NCI-H1436 (cell line): ENCODE data around the gene FOXN3.
"Not testable (repeated sequence)": the region's sequence is repeated elsewhere in the genome, so short reads cannot be mapped to it uniquely, and the experiment has no call there.

Experiments
- DNase-seq: peaks from one replicate; lab custom pipeline; 2025; lab: John Stamatoyannopoulos, UW

FOXN3 gene

DNA sequence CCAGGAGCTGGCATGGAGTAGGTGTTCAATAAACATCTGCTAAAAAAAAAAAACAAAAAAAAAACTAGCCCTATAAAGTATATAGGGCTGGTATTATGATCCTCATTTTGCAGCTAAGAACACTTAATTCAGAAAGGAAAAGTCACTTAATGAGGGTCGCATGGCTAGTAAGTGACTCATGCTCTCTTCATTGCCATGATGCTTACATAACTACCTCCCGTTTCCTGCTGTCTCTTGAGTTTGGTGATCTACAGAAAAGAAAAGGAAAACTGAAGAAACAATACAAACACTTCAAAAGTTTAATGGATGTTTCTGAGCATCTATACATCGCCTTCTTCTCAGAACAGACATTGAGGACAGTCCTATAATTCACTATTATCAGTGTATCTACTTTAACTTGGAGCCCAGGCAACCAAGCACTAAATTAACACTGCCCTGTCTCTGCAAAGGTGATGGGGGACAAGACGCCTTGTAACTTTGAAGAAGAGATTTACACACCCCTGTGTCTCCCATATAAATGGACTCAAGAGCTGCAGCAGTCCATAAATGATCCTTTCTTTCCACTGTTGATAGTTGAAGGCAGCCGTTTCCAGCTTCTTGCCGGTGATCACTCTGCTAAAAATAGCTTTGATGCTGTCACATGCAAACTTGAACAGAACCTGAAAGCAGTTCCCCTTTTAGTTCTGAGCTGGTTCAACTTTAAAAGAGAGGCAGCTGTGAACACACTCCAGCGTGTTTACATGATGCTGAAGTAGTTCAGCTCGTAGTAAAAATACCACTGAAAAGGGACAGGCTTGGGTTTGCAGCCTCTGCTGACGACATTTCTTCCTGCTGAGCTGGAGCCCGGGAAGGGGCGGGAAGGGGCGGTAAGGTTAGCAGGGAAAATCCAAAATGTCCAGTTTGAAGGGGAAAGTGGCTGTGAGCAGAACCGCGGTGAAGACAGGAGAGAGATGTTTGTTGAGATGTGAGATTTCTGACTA is 113.3 kb downstream of the FOXN3 start:
- peak; percentile 52 for DNase-seq

DNA sequence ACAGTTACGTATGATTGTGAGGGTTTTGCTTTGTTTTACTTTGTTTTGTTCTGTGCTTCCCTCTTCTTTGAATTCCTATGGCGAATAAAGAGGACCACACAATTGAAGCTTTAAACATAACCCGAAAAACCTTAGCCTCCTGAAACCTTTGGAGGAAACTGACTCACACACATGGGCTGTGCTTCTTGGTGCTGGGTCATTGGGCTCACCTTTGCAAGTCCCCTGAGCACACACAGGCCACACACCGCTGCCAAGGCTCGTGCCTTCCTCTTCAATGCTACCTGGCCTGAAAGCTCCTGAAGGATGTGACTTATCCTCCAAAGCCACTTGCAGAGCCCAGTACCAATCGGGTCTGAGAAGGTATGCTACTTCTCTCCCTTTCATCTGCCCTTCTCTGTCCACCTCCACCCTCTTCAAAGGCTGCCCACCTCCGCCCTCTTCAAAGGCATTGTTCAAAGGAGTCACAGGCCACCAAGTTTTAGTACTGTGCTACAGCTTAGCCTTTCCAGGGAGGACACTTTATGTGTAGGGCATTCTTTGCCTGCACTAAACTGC is 114.6 kb downstream of the FOXN3 start:
- no peak for DNase-seq

DNA sequence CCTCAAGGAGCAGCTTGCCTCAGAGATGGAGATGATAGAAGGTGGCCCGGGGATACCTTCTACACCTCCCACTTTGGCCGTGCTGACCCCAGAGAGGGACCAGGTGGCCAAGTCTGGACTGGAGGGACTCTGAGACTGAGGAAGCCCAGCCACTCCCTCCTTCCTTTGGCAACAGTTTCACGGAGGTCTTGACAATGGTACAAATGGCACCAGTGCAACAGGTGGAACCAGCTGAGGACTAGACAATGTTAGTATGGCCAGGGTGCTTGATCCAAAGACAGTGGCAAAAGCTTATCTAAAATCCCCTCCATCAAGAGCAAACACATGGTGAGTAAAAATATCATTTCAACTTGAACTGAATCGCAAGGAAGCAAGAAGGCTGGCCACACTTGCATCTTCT is 117.4 kb downstream of the FOXN3 start:
- DNase-seq = no peak

DNA sequence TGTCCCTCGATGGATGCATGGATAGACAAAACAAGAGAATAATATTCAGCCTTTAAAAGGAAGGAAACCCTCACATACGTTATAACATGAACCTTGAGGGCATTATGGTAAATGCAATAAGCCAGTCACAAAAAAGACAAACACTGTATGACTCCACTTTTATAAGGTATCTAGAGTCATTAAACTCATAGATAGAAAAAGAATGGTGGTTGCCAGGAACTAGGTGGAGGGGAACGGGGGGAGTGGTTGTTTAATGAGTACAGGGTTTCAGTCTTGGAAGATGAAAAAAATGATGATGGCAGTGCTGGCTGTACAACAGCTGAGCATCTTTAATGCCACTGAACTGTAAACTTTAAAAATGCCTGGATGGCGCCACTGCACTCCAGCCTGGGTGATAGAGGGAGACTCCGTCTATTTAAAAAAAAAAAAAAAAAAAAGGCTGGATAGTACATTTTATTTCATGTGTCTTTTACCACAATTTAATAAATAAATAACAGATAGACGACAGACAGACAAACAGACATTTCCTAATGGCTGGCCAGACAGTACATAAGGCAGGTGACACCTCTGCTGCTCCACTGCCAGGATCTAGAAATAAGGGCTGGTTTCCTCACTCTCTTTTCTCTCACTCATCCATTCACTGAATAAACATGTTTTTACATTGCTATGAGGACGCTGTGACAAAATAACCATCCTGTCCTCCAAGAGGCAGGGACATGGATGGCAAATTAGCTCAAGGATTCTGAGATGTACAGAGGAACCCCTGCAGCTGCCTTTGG is 118.8 kb downstream of the FOXN3 start:
- no peak for DNase-seq

DNA sequence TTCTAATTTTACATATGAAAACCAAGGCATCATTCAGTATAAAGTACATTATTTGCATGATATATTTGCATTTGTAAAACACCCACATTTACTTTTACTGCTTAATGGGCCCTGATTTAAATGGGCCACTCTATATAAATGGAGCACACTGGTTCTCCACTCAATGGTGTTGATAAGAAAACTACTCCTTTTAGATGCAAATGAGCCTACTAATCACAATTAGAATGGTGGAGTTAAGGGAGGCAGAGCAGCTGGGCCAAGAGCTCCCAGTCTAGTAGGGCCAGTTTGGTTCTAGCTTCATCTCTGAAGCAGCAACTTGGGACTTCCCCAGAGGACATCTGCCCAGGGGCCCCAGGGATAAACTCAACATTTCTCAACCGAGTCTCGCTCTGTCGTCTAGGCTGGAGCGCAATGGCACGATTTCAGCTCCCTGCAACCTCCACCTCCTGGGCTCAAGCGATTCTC is 120.7 kb downstream of the FOXN3 start:
- DNase-seq = no peak

DNA sequence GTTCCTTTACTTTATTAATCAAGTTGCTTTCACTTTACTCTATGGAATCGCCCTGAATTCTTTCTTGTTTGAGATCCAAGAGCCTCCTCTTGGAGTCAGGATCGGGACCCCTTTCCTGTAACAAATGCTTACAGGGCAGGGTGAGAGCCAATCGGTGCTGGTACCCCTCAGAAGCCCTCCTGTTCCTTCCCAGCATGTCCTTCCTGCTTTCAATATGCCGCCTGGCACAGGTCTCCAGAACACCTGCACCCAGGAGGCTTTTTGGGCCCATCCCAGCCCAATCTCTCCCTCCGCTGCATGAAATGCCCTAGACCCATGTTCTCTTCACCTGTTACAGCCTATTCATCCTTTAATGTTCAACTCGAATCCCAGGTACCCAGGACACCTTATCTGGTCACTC is 122.2 kb downstream of the FOXN3 start:
- DNase-seq = no peak

DNA sequence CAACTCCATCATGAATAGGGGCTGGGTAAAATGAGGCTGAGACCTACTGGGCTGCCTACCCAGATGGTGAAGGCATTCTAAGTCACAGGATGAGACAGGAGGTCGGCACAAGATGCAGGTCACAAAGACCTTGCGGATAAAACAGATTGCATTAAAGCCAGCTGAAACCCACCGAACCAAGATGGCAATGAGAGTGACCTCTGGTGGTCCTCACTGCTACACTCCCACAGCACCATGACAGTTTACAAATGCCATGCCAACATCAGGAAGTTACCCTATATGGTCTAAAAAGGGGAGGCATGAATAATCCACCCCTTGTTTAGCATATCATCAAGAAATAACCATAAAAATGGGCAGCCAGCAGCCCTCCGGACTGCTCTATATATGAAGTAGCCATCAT is 122.6 kb downstream of the FOXN3 start:
- DNase-seq = not testable (repeated sequence)

DNA sequence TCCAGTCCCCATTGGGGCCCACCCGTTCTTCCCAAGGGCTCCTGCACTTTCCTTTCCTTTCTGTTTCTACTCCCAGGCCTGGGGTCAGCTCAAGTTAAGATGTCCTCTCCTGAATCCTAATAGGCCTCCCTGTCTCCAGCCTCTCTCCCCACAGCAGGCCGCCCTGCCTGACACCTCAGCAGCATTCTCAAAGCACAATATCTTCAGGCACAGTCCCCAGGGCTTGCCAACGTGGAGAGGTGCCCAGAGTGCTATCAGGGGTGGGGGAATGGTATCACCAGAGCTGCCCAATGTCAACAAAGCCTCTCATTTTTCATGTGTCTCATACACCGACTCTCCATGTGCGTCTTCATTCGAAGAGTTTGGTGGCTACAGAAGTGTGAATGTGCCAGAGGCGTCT is 123.0 kb downstream of the FOXN3 start:
- DNase-seq = no peak

DNA sequence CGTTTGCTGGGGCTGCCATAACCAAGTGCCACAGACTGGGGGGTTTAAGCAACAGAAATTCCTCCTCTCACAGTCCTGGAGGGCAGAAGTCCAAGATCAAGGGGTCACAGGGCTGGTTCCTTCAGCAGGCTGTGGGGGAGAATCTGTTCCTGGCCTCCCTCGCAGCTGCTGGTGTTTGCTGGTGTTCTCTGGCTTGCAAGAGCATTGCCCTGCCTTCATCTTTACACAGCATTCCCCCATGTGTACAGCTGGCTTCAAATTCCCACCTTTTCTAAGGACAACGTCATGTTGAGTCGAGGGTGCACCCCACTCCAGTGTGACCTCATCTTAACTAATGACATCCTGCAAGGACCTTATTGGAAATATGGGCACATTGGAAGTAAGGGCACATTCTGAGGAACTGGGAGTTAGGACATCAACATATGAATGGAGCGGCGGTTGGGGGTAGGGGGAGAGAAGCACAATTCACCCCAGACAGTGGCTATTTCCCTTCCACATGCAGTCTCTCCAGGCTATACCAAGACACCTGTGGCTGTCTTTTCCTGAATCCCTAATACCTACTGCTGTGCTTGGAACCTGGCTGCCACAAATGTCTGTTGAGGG is 123.6 kb downstream of the FOXN3 start:
- no peak for DNase-seq

DNA sequence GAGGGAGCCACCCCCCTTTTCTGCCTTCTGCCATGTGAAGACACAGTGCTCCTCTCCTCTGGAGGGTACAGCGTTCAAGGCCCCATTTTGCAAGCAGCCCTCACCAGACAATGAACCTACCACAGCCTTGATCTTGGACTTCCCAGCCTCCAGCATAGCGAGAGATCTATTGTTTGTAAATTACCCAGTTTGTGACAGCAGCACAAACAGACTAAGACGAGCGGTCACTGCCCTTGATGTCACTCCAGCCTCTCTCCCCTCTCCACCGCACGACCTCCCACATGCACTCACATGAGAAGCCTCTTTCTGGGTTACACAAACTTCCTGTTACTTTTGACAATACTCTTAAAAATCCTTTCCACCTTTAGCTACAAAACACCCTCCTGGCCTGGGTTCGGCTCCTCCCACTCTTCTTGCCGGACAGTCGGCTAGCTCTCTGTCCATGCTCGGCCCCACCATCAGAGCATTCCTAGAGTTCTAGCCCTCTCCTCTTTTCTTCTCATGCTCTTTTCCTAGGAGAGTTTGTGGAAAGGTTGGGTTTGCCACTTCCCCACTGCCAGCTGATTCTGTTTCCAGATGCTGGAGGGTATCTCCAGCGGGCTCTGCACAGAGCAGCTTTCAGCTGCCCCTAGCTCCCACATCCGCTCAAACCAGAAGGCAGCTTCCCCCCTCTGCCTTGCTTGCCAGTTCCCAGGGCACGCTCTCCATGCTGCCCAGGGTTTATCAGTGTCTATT is 124.3 kb downstream of the FOXN3 start:
- no peak for DNase-seq

DNA sequence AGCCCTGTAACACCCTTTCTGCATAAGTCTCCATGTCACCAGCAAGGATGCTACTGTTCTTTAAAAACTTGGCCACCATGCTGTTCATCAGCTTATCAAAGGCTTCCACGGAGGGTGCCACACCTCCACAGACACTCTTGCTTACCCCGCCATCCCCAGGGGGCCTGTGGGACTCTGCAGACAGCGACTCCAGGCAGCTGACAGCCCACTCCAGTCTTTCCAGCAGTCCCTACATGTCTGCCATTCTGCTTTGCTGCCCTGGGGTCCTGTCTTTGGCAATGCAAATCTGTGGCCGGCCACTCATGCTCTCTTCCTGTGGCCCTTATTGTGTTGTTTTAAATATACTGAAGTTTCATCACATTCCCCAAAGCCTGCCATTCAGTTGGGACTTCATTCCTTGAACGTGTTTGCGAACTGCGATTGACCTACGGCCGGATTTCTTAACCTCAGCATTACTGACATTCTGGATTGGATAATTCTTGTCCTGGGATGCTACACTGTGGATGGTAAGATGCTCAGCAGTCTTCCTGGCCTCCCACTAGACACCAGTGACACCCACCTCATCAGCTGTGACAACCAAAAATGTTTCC is 125.6 kb downstream of the FOXN3 start:
- DNase-seq = no peak

DNA sequence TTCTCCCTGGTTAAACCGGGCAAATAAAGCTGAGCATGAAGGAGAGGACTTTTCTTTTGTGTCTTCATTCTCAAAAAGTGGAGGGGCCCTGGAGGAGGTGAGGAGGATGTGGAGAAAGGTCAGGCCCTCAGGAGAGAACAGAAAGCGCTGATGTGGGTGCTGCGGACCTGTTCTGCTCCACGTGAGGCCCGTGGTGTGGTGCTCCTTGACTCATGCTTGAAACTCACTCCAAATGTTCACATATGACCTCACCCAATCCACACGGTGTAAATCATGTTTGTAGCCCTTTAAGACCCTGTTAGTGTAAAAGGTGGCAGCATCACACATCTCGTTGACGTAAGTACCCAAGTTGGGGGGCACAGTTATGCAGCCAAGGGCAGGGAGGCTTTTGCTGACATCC is 126.2 kb downstream of the FOXN3 start:
- no peak for DNase-seq

DNA sequence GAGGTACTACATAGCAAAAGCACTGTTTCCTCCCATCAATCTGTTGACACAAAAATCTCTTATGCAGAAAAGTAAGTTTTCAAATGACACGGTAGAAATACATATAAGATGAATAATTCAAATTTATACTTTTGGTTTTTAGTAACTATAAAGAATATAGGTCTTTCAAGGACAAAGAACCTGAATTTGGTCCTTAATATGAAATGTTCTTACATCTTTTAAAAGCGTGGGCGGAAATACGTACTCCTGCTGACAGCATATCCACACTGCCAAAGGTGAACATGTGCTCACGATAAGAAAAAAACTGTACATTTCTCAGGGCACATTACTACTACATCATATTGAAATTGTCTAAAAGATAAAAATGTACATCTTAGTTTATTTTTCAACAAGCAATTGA is 127.6 kb downstream of the FOXN3 start:
- DNase-seq = no peak

DNA sequence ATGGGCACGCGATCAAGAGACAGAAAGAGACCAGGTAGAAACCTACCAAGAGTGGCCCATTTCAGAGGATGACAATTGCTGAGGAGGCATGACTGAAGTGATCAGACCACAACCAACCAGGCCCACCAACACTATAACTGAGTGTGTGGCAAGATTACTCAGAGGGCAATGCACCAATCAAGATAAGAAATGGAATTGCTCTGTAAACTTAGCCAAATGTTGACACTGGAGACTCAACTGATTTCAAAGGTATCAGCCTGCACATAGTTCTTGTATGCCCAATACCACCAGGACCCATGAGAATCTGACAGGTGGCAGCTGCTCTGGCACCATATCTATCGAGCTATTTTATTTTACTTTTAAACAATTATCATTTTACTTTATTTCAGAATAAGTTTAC is 128.9 kb downstream of the FOXN3 start:
- DNase-seq = no peak

DNA sequence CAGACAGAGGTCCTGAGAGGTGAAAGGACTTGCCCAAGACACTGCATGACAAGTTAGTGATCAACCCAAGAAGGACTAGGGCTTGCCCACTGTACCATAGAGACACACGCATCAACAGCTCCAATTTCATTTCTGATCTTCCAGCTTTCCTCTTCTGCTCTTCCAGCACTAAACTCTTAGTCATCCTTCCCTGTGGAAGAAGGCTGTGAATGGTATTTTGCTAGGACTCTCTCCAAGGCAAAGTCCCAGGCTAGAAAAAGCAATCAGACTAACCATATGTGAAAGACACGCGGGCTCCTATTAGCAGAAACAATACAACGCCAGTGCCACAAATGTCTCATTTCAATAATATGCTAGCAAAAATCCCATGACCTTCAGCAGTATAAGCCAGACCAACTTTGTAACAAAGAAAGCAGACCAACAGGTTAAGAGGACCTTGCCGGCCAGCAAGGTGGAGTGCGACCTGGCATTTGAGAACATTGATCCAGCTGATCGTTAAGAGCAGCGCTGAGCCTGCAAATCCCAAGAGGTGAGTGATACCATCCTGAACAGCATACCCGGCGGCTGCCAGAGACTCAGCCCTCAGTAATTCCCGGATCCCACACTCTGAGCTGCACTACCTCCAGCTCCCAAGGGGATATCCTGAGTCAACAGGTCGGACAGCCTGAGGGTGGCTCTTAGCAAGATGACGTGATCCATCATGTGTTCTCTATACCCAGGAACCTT is 132.5 kb downstream of the FOXN3 start:
- DNase-seq = no peak

DNA sequence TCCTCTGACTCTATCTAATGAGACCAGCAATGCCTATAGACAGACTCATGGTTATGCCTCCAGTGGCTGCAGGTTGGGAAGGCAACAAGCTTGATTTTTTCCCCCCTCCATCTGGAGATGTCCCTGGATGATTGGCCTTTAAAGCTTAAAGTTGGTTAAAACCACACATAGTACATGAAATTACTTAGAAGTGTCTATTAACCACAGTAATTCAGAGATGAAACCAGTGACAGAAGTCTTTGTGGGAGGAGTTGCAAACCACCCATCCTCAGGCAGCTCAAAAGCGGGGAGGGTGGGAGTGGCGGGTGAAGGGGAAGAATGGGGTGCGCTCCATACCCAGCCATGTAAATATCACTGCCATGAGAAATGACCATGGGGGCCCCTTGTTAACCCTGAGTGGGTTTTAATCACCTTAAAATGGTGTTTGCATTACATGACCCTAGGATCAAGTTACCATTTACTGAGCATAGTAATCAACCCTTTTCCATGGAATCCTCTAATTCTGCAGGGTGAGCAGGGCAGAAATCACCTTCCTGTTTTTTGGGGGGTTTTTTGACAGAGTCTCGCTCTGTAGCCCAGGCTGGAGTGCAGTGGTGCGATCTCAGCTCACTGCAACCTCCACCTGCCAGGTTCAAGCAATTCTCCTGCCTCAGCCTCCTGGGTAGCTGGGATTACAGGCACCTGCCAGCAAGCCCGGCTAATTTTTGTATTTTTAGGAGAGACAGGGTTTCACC is 133.5 kb downstream of the FOXN3 start:
- no peak for DNase-seq

DNA sequence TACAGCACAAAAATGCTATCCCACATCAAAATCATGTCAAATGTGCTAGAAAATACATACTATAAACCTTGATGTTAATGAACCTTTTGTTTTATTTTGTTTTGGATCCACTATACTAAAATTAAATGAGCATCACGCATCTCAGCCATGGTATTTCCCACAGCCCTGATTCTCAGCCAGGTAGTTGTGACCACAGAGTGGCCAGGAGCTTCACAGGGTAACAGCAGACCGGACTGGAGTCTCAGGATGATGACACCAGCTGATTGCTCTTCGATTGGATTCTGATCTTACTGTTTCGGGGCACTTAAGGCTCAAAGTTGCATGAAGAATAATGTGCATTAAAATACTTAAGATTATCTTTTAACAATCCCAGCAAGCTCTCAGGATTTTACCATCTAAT is 134.8 kb downstream of the FOXN3 start:
- DNase-seq = no peak

DNA sequence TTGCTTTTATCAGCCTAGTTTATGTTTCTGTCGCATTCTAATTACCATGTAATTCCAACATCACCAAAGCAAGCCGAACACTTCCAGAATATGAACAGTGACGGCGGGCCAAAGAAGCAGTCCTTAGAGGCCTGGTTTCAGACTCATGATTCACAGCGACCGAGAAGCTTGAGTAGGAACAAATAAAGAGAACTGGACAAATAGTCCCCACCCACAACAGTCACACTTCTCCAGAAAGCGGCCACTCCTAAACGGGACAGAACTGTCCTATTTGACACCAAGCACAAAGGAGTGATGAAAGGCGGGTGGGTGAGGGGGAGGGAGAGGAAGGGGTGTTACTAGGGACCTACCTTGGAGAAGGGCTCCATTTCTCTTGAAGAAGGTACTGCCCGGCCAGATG is 136.4 kb downstream of the FOXN3 start:
- no peak for DNase-seq

DNA sequence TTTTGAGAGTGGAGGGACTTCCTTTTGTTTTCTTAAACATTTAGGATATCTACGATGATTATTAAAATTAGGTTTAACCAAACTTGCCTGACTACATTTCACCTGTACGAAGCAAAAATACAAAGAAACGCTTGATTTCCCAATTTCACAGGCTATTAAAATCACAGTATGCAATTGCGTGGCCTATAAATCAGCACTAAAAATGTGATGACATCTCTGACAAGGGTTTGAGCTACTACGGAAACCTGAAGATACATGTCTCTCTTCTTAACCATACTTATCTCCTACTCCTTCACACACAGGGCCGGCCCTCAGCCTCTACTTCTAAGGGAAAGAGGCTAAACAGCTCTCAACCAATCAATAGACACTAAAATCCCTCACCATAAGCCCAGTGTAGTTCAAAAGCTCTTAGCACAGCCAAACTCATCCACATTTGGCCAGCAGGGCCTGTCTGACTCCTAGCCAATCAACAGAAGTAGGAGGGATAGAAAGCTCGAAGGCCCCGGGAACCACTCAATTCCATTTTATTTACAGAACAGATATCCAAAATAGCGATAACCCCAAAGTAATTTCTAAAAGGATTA is 137.3 kb downstream of the FOXN3 start:
- no peak for DNase-seq
